ENCODE data around the gene BRD1.

DNA sequence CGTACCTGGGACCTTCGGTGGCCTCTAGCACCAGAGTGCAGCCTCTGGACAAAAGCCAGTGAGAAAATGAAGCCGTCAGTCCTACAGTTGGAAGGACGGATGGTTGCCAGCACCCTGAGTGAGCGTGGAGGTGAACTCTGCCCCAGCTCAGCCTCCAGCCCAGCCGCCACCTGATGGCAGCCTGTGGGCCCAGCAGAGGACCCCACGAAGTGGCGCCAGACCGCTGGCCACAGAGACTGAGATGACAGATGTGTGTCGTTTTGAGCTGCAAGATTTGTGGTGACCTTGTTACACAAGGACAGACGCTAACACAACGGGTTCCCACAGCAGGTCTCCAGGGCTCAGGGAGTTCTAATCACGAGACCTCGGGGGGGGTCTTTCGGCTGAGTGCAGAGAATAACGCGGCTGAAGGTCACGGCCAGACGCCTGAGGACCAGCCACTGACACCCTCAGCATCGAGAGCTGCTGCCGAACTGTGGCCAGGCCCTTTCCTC, 75.0 kb downstream of the BRD1 start:
- TF ChIP-seq POLR2A (IDR thresholded peaks at IDR 0.05; ENCODE audit: low read depth, low read length) = no peak
- no peak for TF ChIP-seq POLR2AphosphoS5 (IDR thresholded peaks at IDR 0.05; ENCODE audit: low read depth, low read length)
- TF ChIP-seq TAF1 (IDR thresholded peaks at IDR 0.05; ENCODE audit: borderline replicate concordance, low read depth, low read length) = no peak

Measured in GM12892 (cell line).